ENCODE results near the gene SPATA16.

- TF ChIP-seq POLR2AphosphoS5 (IDR thresholded peaks at IDR 0.05; ENCODE audit: borderline replicate concordance, low read depth, low read length) (no peak), EZH2 (IDR thresholded peaks at IDR 0.05) (no peak), FOXP2 (optimal IDR thresholded peaks at IDR 0.05; ENCODE audit: control extremely low read depth, extremely low read length, insufficient read depth) (no peak)
Measured at GRCh38 chr3:173044998-173045397, 96.0 kb downstream of the SPATA16 start.
